Mucosa of rectum (tissue), 2 donors: ENCODE measurements around the gene MAT2A.

Experiments used
- H3K27ac ChIP-seq, 2 donors: one replicate each; pipeline ENCODE4 v1.7.0; 2013; ENCODE audit warnings: inconsistent platforms in 2 of 2, low read depth in 2 of 2, low read length in 2 of 2
- H3K27me3 ChIP-seq, 2 donors: one replicate each; pipeline ENCODE4 v1.7.0; 2013; ENCODE audit warnings: low read length in 2 of 2; ENCODE audit not compliant: control insufficient read depth in 2 of 2, insufficient read depth in 2 of 2
- H3K36me3 ChIP-seq, 2 donors: one replicate each; pipeline ENCODE4 v1.7.0; 2013; ENCODE audit warnings: low read length in 2 of 2; ENCODE audit not compliant: control insufficient read depth in 2 of 2, insufficient read depth in 2 of 2
- H3K4me1 ChIP-seq, 2 donors: one replicate each; pipeline ENCODE4 v1.7.0; 2013; ENCODE audit warnings: low read length in 2 of 2, mild to moderate bottlenecking in 1 of 2; ENCODE audit not compliant: control insufficient read depth in 2 of 2, insufficient read depth in 2 of 2
- H3K4me3 ChIP-seq, 2 donors: one replicate each; pipeline ENCODE4 v1.7.0; 2013; ENCODE audit warnings: low read length in 2 of 2
- H3K9ac ChIP-seq, 2 donors: one replicate each; pipeline ENCODE4 v1.7.0; 2013; ENCODE audit warnings: low read length in 2 of 2, low read depth in 1 of 2, mild to moderate bottlenecking in 1 of 2
- H3K9me3 ChIP-seq, 2 donors: one replicate each; pipeline ENCODE4 v1.7.0; 2013; ENCODE audit warnings: low read length in 2 of 2; ENCODE audit not compliant: control insufficient read depth in 2 of 2
- donor health status: healthy.
- donor health status: Normal muscosa, but diverticular disease.

MAT2A gene

DNA sequence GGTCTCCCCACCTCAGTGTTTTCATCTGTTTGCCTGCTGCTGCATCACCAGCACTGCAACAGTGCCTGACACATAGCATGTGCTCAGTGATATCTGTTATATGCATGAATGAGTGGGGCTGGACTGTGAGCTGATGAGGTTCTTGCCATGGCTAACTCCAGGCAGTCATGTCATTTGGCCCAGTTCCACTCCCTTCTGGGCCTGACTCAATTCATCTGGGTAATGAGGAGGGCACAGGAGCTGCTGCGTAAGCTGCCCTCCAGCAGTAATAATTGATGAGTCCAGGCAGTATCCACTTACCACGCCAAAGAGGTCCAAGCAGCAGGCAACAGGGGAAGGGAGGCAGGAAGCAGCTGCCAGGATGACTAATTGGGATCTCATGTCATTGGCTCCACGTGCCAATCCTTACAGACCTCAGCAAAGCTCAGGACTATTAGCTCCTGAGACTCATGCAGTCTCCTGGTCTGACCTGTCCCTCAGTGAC lies 34.1 kb upstream of the MAT2A start:
- Histone ChIP-seq H3K27me3 (no peaks in the 10 kb centered on the region), H3K27ac (peak overlapping the region in 1 of 2 donors; percentile 52), H3K9ac (no peak overlapping the region), H3K4me3 (no peak overlapping the region), H3K4me1 (peaks cover 6 to 27% of the 10 kb centered on the region in 2 donors), H3K36me3 (no peaks in the 10 kb centered on the region), H3K9me3 (no peaks in the 10 kb centered on the region)

DNA sequence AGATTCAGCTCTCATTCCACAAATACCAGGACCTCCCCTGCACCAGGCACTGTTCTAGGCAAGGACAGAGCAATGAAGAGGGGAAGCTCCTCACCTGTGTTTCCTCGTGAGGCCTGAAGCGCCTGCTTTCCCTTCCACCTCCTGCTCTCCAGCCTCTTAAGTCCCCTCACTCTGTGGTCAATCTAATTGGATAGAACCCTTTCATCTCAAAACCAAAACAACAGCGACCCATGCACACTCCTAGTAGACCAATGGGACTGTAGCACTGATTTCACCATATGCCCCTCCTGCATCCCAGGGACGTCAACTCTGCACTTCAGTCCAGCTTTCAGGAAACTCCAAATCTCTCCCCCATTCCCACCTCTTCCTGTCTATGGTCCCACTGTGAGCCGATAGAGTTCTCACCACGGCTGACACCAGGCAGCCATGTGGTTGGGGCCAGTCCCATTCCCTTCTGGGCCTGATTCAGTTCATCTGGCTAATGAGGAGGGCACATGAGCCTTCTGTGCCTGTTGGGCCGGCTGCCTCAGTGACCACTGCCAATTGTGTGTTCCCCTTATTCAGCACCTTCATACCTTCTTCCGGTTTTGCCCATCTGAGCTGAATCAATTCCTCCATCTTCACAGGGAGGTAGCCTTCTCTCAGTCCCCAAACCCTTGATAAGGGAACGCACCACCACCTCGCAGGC lies 33.3 kb upstream of the MAT2A start:
- peak overlapping the region; percentile 54 to 63 for H3K27ac ChIP-seq
- no peak overlapping the region for H3K9ac ChIP-seq

GRCh38 chr2:85506768-85507181 lies 32.2 kb upstream of the MAT2A start:
- Histone ChIP-seq H3K27me3 (no peaks in the 10 kb centered on the region), H3K4me1 (peaks cover 15 to 39% of the 10 kb centered on the region in 2 donors), H3K9me3 (no peaks in the 10 kb centered on the region), H3K4me3 (no peak overlapping the region), H3K27ac (peak overlapping the region; percentile 50 to 53), H3K9ac (no peak overlapping the region), H3K36me3 (no peaks in the 10 kb centered on the region)

More for the DNA sequence above, 33.3 kb upstream of the MAT2A start:
- Histone ChIP-seq H3K36me3 (no peaks in the 10 kb centered on the region), H3K9me3 (no peaks in the 10 kb centered on the region), H3K27me3 (no peaks in the 10 kb centered on the region), H3K4me3 (no peak overlapping the region), H3K4me1 (peaks cover 6 to 28% of the 10 kb centered on the region in 2 donors)

GRCh38 chr2:85511008-85511811 lies 27.8 kb upstream of the MAT2A start:
- Histone ChIP-seq H3K4me1 (peaks cover 9 to 20% of the 10 kb centered on the region in 2 donors), H3K27ac (peak overlapping the region; percentile 63 to 75), H3K9me3 (no peaks in the 10 kb centered on the region), H3K4me3 (no peak overlapping the region), H3K27me3 (no peaks in the 10 kb centered on the region), H3K9ac (no peak overlapping the region), H3K36me3 (no peaks in the 10 kb centered on the region)

GRCh38 chr2:85514323-85514722 lies 24.6 kb upstream of the MAT2A start:
- H3K4me3 ChIP-seq = no peak overlapping the region
- H3K27me3 ChIP-seq = no peaks in the 10 kb centered on the region
- H3K9ac ChIP-seq = no peak overlapping the region
- no peaks in the 10 kb centered on the region for H3K9me3 ChIP-seq
- H3K27ac ChIP-seq = no peak overlapping the region
- H3K4me1 ChIP-seq = peaks cover 13 to 31% of the 10 kb centered on the region in 2 donors
- no peaks in the 10 kb centered on the region for H3K36me3 ChIP-seq

DNA sequence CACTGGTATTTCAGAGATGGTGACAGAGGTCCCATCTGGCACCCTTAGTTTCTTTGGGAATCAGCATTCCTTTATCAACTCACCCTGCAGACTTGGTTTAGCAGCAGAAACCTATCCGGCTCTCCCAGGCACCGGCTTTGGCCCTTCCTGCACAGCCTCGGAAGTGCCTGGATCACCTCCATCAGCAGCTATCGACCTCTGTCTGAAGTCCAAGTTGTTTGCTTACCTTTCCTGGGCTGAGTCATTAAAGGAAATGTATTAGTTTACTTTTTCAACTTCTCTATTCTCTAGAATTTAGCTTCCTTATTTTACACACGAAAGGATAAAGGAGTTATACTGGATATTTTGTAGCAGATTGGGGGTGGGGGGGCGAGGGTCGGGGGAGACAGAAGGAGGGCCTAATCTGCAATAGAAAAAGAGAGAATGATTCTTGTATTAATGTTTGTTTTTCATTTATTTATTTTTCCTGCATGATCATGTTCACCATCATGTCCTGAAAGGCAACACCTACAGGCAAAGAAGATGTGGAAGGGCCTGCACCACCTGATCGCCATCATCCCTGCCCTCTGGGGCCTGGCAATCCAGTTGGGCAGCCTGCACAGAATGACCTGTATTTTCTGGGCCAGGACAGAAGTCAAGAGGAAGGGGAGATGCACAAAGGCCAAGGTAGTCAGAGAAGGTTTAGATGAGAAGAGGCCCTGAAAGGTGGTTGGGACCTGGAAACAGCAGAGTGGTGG lies 22.1 kb upstream of the MAT2A start:
- H3K36me3 ChIP-seq = no peaks in the 10 kb centered on the region
- H3K27me3 ChIP-seq = no peaks in the 10 kb centered on the region
- peak overlapping the region; percentile 62 to 69 for H3K27ac ChIP-seq
- peak overlapping the region in 1 of 2 donors; percentile 1 for H3K9ac ChIP-seq
- no peaks in the 10 kb centered on the region for H3K9me3 ChIP-seq
- H3K4me1 ChIP-seq = peaks cover 4 to 18% of the 10 kb centered on the region in 2 donors
- no peak overlapping the region for H3K4me3 ChIP-seq

- H3K27me3 ChIP-seq = no peaks in the 10 kb centered on the region
- H3K4me1 ChIP-seq = peaks cover 19 to 36% of the 10 kb centered on the region in 2 donors
- H3K9me3 ChIP-seq = no peaks in the 10 kb centered on the region
- H3K9ac ChIP-seq = no peak overlapping the region
- no peaks in the 10 kb centered on the region for H3K36me3 ChIP-seq
- H3K27ac ChIP-seq = peak overlapping the region in 1 of 2 donors; percentile 16
- no peak overlapping the region for H3K4me3 ChIP-seq
Observed at GRCh38 chr2:85522090-85522647, 16.8 kb upstream of the MAT2A start.

DNA sequence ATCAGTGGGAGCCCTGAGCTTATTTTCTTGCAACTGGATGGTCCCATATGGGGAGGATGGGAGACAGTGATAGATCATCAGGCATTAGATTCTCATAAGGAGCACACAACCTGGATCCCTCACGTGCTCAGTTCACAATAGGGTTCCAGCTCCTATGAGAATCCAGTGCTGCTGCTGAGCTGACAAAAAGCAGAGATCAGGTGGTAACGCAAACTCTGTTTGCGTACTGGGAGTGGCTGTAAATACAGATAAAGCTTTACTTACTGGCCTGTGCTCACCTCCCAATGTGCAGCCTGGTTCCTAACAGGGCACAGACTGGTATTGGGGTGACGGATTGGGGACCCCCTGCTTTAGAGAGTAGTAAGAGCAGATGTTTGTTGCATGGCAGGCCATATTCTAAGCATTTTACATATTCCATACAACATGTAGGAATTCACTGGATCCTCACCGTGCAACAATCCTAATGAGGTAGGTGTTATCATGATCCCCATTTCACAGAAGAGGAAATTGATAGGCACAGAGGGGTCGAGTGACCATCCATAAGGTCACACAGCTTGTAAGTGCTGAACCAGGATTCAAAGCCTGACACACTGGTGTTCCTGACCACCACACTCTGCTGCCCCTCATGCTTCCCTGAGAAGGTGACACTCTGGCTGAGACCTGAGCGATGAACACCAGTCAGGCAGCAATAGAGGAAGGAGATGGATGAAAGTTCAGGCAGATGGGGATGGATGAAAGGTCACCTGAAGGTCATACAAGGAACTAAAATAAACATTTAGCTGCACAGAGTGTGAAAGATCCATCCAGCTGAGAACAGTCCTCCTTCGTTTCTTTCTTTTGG lies 15.7 kb upstream of the MAT2A start:
- no peaks in the 10 kb centered on the region for H3K36me3 ChIP-seq
- no peaks in the 10 kb centered on the region for H3K27me3 ChIP-seq
- peak overlapping the region; percentile 18 to 27 for H3K27ac ChIP-seq
- no peak overlapping the region for H3K4me3 ChIP-seq
- peaks cover 17 to 32% of the 10 kb centered on the region in 2 donors for H3K4me1 ChIP-seq
- peak overlapping the region in 1 of 2 donors; percentile 3 for H3K9ac ChIP-seq
- no peaks in the 10 kb centered on the region for H3K9me3 ChIP-seq

DNA sequence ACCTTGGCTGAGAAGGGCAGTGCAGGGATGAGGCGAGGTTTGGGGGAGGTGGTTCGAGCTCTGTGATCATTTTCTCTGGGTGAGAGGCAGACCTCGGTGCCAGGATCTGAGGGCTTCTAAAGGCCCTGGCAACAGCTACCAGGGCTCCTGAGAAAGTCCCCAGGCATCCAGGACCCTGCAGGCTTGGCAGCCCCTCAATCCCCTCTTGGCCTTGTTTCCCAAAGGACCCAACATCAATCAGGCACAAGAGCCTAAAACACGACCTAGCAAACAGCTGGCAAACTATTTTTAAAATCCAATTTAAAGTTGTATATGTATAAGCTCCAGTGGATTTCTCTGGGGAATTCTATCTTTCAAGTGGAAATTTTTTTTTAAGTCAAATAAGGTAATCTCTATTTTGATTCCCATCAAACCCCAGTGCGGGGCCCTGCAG lies 15.0 kb upstream of the MAT2A start:
- Histone ChIP-seq H3K27ac (peak overlapping the region; percentile 27 to 64), H3K36me3 (no peaks in the 10 kb centered on the region), H3K4me1 (peaks cover 17 to 32% of the 10 kb centered on the region in 2 donors), H3K9ac (peak overlapping the region in 1 of 2 donors; percentile 3), H3K9me3 (no peaks in the 10 kb centered on the region), H3K27me3 (no peaks in the 10 kb centered on the region), H3K4me3 (no peak overlapping the region)
